ENCODE results near the gene ADCY3.

The ADCY3 gene

Small RNA genes within 50 kb of the gene (small RNA-seq; reads per million reads assigned to genes)
- gene AC013267.1 (0 reads per million in 2 experiments), gene RF00016 (0 reads per million in 2 experiments)

Data from SK-N-DZ (cell line).